ENCODE results near the gene LCORL.

Gene LCORL

GRCh38 chr4:17884063-17884462, 137.5 kb downstream of the LCORL start:
- no peaks in the 10 kb centered on the region for H3K79me2 ChIP-seq (ENCODE audit: control insufficient read depth, low read length)
- no peaks in the 10 kb centered on the region for H3K27me3 ChIP-seq (ENCODE audit: control insufficient read depth, low read length)
- TF ChIP-seq, protein P1, sequence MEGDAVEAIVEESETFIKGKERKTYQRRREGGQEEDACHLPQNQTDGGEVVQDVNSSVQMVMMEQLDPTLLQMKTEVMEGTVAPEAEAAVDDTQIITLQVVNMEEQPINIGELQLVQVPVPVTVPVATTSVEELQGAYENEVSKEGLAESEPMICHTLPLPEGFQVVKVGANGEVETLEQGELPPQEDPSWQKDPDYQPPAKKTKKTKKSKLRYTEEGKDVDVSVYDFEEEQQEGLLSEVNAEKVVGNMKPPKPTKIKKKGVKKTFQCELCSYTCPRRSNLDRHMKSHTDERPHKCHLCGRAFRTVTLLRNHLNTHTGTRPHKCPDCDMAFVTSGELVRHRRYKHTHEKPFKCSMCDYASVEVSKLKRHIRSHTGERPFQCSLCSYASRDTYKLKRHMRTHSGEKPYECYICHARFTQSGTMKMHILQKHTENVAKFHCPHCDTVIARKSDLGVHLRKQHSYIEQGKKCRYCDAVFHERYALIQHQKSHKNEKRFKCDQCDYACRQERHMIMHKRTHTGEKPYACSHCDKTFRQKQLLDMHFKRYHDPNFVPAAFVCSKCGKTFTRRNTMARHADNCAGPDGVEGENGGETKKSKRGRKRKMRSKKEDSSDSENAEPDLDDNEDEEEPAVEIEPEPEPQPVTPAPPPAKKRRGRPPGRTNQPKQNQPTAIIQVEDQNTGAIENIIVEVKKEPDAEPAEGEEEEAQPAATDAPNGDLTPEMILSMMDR (IDR thresholded peaks at IDR 0.05; ENCODE audit: low read depth, low read length, poor library complexity, severe bottlenecking), result no peak
- TF ChIP-seq EZH2phosphoT487 (IDR thresholded peaks at IDR 0.05; ENCODE audit: borderline replicate concordance, low read length), result no peak
- no peaks in the 10 kb centered on the region for H4K20me1 ChIP-seq (ENCODE audit: control insufficient read depth, insufficient read depth, low read depth, low read length)
- peaks cover 17% of the 10 kb centered on the region; the same call in 1 of the 2 replicates for H3K36me3 ChIP-seq (ENCODE audit: control insufficient read depth, low read length)
- no peak overlapping the region for H3K27ac ChIP-seq (ENCODE audit: low read depth, low read length)
- H3K4me1 ChIP-seq (ENCODE audit: control insufficient read depth, low read length), result no peaks in the 10 kb centered on the region
- no peaks in the 10 kb centered on the region for H3K9me3 ChIP-seq (ENCODE audit: control insufficient read depth, insufficient read depth, low read length)
- H3K4me3 ChIP-seq (ENCODE audit: low read length), result no peak overlapping the region
- H3K9me2 ChIP-seq (replicated peaks; ENCODE audit: control insufficient read depth, low read length), result no peaks in the 10 kb centered on the region
- H3F3A ChIP-seq (ENCODE audit: control insufficient read depth, insufficient read depth), result no peaks in the 10 kb centered on the region
- H3K4me2 ChIP-seq (ENCODE audit: low read length), result no peak overlapping the region

DNA sequence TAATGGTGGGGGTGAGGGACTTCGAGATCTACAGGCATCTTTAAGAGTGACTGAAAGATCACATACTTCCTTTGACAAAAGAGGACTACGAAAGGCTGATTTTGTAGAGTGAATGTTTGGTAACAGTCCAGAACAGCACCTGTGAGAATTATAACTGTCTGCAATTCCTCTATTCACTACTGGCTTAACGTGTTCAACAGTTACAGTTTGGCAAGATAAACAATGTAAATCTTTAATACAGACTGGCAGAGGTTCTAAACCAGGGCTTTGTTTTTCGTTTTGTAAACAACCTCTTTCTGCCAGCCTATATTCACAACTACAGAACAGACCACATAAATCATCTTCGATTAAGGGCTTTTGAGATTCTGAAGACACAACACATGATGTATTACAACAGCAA, 143.9 kb downstream of the LCORL start:
- H3K27me3 ChIP-seq (ENCODE audit: control insufficient read depth, low read length), result no peaks in the 10 kb centered on the region
- H3F3A ChIP-seq (ENCODE audit: control insufficient read depth, insufficient read depth), result no peaks in the 10 kb centered on the region
- H3K27ac ChIP-seq (ENCODE audit: low read depth, low read length), result no peak overlapping the region
- no peak overlapping the region for H3K4me3 ChIP-seq (ENCODE audit: low read length)
- no peak overlapping the region for H3K4me2 ChIP-seq (ENCODE audit: low read length)
- 0 out of 2 replicates have a peak, but pooled peaks cover 2% of the 10 kb centered on the region for H3K36me3 ChIP-seq (ENCODE audit: control insufficient read depth, low read length)
- no peaks in the 10 kb centered on the region for H3K9me3 ChIP-seq (ENCODE audit: control insufficient read depth, insufficient read depth, low read length)
- no peaks in the 10 kb centered on the region for H4K20me1 ChIP-seq (ENCODE audit: control insufficient read depth, insufficient read depth, low read depth, low read length)
- H3K9me2 ChIP-seq (replicated peaks; ENCODE audit: control insufficient read depth, low read length), result no peaks in the 10 kb centered on the region
- H3K79me2 ChIP-seq (ENCODE audit: control insufficient read depth, low read length), result no peaks in the 10 kb centered on the region
- no peak for TF ChIP-seq EZH2phosphoT487 (IDR thresholded peaks at IDR 0.05; ENCODE audit: borderline replicate concordance, low read length)
- TF ChIP-seq, protein P1 (IDR thresholded peaks at IDR 0.05; ENCODE audit: low read depth, low read length, poor library complexity, severe bottlenecking), result no peak
- H3K4me1 ChIP-seq (ENCODE audit: control insufficient read depth, low read length), result no peaks in the 10 kb centered on the region

DNA sequence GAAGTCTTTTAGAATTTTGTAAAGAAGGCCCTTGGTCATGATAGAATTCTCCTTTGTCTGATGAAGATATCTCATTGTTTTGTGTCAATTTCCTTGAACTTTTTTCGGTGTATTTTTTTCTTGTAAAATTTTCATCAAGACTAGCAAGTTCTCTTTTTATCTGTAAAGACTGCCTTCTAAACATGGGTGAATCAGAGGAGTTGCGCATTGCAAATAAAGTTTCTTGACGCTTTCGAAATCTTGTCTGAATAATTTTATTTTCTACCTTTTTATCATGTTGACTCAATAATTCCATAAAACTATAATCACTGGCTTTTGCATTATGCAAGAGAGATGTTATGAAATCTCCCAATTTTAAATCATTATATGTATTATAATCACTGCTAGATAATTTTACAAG, 144.6 kb downstream of the LCORL start:
- Histone ChIP-seq H3K36me3 (ENCODE audit: control insufficient read depth, low read length) (no peaks in the 10 kb centered on the region), H3K27me3 (ENCODE audit: control insufficient read depth, low read length) (no peaks in the 10 kb centered on the region), H3K79me2 (ENCODE audit: control insufficient read depth, low read length) (no peaks in the 10 kb centered on the region), H3K4me2 (ENCODE audit: low read length) (no peak overlapping the region), H4K20me1 (ENCODE audit: control insufficient read depth, insufficient read depth, low read depth, low read length) (no peaks in the 10 kb centered on the region), H3K9me2 (replicated peaks; ENCODE audit: control insufficient read depth, low read length) (no peaks in the 10 kb centered on the region), H3F3A (ENCODE audit: control insufficient read depth, insufficient read depth) (no peaks in the 10 kb centered on the region), H3K4me1 (ENCODE audit: control insufficient read depth, low read length) (no peaks in the 10 kb centered on the region), H3K27ac (ENCODE audit: low read depth, low read length) (no peak overlapping the region), H3K4me3 (ENCODE audit: low read length) (no peak overlapping the region), H3K9me3 (ENCODE audit: control insufficient read depth, insufficient read depth, low read length) (no peaks in the 10 kb centered on the region)
- TF ChIP-seq, protein P1 (IDR thresholded peaks at IDR 0.05; ENCODE audit: low read depth, low read length, poor library complexity, severe bottlenecking), result no peak
- TF ChIP-seq EZH2phosphoT487 (IDR thresholded peaks at IDR 0.05; ENCODE audit: borderline replicate concordance, low read length), result no peak
